ENCODE data around the gene TMEM132D.

The TMEM132D gene

DNA sequence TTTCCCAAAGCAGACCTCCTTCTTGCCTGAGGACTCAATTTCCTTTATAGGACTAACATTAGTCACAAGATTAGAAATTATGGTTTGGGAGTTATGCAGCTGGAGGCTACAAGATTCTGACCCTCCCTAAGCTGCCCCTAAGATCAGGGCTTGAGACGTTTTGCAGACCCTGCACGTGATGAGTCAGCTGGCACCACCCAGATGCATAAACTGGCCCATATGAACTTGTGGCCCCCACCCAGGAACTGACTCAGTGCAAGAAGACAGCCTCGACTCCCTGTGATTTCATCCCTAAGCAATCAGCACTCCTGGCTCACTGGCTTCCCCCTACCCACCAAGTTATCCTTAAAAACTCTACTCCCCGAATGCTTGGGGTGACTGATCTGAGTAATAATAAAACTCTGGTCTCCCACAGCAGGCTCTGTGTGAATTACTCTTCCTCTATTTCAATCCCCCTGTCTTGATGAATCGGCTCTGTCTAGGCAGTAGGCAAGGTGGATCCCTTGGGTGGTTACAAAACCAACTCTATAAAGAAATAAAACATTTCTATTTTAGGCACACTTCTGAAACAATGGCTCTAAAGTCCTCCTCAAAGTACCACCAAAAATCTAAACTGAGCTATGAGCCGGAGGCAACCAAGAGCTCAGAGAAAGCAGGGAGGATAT, 233.4 kb downstream of the TMEM132D start (continued):
- TF ChIP-seq, protein P1, sequence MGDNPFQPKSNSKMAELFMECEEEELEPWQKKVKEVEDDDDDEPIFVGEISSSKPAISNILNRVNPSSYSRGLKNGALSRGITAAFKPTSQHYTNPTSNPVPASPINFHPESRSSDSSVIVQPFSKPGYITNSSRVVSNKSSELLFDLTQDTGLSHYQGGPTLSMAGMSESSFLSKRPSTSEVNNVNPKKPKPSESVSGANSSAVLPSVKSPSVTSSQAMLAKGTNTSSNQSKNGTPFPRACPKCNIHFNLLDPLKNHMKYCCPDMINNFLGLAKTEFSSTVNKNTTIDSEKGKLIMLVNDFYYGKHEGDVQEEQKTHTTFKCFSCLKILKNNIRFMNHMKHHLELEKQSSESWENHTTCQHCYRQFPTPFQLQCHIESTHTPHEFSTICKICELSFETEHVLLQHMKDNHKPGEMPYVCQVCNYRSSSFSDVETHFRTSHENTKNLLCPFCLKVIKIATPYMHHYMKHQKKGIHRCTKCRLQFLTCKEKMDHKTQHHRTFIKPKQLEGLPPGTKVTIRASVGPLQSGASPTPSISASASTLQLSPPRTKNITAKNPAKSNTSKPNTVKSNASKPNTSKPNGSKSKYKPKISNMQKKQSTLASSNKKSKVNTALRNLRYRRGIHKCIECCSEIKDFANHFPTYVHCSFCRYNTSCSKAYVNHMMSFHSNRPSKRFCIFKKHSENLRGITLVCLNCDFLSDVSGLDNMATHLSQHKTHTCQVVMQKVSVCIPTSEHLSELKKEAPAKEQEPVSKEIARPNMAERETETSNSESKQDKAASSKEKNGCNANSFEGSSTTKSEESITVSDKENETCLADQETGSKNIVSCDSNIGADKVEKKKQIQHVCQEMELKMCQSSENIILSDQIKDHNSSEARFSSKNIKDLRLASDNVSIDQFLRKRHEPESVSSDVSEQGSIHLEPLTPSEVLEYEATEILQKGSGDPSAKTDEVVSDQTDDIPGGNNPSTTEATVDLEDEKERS (tag by site-specific recombination; IDR thresholded peaks at IDR 0.05) = no peak
- no peak for TF ChIP-seq ZNF624 (tag by site-specific recombination; IDR thresholded peaks at IDR 0.05)
- TF ChIP-seq ZNF843 (tag by site-specific recombination; IDR thresholded peaks at IDR 0.05) = no peak

DNA sequence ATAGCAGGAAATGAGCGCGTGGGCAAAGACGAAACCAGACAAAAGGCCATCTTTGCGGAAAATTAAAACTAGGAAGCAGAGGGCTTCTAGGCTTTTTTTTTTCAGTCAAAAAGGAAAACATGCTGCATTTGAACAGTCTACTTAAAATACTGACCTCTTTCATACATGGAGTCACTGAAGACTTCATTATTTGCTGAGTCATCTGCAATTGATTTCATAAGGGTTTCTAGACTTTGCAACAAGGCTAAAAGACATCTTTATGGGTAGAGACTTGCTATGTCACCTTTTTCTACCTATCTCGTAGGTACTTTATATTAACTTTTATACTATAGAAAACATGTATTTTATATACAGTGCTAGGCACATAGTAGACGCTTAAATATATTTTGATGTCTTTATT, 238.4 kb downstream of the TMEM132D start:
- POLR2A ChIA-PET = no interaction called here

DNA sequence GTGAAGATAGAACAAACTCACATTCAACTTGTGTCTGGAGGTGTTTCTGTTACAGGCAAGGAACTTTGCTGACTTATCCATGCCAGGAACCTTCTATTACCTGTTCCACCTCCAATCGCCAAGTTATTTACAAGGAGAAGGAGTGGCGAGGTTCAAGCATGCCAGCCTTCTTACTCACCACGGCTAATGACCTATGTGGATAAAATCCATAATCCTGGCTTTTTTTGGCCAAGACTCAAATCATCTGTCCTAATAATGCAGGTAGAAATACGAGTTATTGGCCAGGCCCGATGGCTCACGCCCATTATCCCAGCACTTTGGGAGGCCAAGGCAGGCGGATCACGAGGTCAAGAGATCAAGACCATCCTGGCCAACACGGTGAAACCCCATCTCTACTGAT, 241.6 kb downstream of the TMEM132D start:
- H3K36me3 ChIP-seq (ENCODE audit: control insufficient read depth in 2 of 2, insufficient read depth in 1 of 2, low read length in 2 of 2) = no peaks in the 10 kb centered on the region
- ChIA-PET POLR2A (no interaction called here), CTCF (no interaction called here)
- H3K9me3 ChIP-seq (ENCODE audit: control insufficient read depth, insufficient read depth, low read depth, low read length) = no peaks in the 10 kb centered on the region
- no peak overlapping the region for H3K4me3 ChIP-seq (ENCODE audit: low read depth, low read length)
- no peaks in the 10 kb centered on the region for H3K4me1 ChIP-seq (ENCODE audit: control insufficient read depth, insufficient read depth, low read length)
- H3K27ac ChIP-seq (ENCODE audit: extremely low read depth, low read depth, low read length) = no peak overlapping the region
- TF ChIP-seq, protein P2, sequence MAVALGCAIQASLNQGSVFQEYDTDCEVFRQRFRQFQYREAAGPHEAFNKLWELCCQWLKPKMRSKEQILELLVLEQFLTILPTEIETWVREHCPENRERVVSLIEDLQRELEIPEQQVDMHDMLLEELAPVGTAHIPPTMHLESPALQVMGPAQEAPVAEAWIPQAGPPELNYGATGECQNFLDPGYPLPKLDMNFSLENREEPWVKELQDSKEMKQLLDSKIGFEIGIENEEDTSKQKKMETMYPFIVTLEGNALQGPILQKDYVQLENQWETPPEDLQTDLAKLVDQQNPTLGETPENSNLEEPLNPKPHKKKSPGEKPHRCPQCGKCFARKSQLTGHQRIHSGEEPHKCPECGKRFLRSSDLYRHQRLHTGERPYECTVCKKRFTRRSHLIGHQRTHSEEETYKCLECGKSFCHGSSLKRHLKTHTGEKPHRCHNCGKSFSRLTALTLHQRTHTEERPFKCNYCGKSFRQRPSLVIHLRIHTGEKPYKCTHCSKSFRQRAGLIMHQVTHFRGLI (tag by site-specific recombination; IDR thresholded peaks at IDR 0.05) = no peak
- no peak for TF ChIP-seq GLIS2 (tag by site-specific recombination; IDR thresholded peaks at IDR 0.05)
- no peak for TF ChIP-seq ZNF521 (tag by site-specific recombination; IDR thresholded peaks at IDR 0.05)
- TF ChIP-seq GLI4 (tag by site-specific recombination; IDR thresholded peaks at IDR 0.05) = no peak
- no peak for TF ChIP-seq ZBTB17 (tag by site-specific recombination; IDR thresholded peaks at IDR 0.05)
- TF ChIP-seq ZNF274 (IDR thresholded peaks at IDR 0.05; ENCODE audit: low read length) = no peak
- TF ChIP-seq ZNF274 (tag by site-specific recombination; IDR thresholded peaks at IDR 0.05; ENCODE audit: borderline replicate concordance) = no peak
- TF ChIP-seq, protein P3, sequence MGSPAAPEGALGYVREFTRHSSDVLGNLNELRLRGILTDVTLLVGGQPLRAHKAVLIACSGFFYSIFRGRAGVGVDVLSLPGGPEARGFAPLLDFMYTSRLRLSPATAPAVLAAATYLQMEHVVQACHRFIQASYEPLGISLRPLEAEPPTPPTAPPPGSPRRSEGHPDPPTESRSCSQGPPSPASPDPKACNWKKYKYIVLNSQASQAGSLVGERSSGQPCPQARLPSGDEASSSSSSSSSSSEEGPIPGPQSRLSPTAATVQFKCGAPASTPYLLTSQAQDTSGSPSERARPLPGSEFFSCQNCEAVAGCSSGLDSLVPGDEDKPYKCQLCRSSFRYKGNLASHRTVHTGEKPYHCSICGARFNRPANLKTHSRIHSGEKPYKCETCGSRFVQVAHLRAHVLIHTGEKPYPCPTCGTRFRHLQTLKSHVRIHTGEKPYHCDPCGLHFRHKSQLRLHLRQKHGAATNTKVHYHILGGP (tag by site-specific recombination; IDR thresholded peaks at IDR 0.05) = no peak
- TF ChIP-seq ZNF843 (tag by site-specific recombination; IDR thresholded peaks at IDR 0.05) = no peak
- no peak for TF ChIP-seq SALL2 (tag by site-specific recombination; IDR thresholded peaks at IDR 0.05; ENCODE audit: borderline replicate concordance)

More for the DNA sequence above, 238.4 kb downstream of the TMEM132D start:
- Histone ChIP-seq H3K4me1 (ENCODE audit: control insufficient read depth, insufficient read depth, low read length) (no peaks in the 10 kb centered on the region), H3K9me3 (ENCODE audit: control insufficient read depth, insufficient read depth, low read depth, low read length) (no peaks in the 10 kb centered on the region), H3K4me3 (ENCODE audit: low read depth, low read length) (no peak overlapping the region), H3K27ac (ENCODE audit: extremely low read depth, low read depth, low read length) (no peak overlapping the region), H3K36me3 (ENCODE audit: control insufficient read depth in 2 of 2, insufficient read depth in 1 of 2, low read length in 2 of 2) (no peaks in the 10 kb centered on the region)
- CTCF ChIA-PET = interaction anchor here (0.6 kb wide), 1 partner anchor 338 kb away, joined by 3 read pairs; no protein-coding TSS in a partner anchor
- TF ChIP-seq ZNF23 (tag by site-specific recombination; IDR thresholded peaks at IDR 0.05; ENCODE audit: borderline replicate concordance) = no peak
- TF ChIP-seq, protein P4, sequence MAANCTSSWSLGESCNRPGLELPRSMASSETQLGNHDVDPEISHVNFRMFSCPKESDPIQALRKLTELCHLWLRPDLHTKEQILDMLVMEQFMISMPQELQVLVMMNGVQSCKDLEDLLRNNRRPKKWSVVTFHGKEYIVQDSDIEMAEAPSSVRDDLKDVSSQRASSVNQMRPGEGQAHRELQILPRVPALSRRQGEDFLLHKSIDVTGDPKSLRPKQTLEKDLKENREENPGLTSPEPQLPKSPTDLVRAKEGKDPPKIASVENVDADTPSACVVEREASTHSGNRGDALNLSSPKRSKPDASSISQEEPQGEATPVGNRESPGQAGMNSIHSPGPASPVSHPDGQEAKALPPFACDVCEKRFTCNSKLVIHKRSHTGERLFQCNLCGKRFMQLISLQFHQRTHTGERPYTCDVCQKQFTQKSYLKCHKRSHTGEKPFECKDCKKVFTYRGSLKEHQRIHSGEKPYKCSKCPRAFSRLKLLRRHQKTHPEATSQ (tag by site-specific recombination; IDR thresholded peaks at IDR 0.05) = no peak
- no peak for TF ChIP-seq ZNF19 (tag by site-specific recombination; IDR thresholded peaks at IDR 0.05; ENCODE audit: low read depth)
- TF ChIP-seq, protein P5, sequence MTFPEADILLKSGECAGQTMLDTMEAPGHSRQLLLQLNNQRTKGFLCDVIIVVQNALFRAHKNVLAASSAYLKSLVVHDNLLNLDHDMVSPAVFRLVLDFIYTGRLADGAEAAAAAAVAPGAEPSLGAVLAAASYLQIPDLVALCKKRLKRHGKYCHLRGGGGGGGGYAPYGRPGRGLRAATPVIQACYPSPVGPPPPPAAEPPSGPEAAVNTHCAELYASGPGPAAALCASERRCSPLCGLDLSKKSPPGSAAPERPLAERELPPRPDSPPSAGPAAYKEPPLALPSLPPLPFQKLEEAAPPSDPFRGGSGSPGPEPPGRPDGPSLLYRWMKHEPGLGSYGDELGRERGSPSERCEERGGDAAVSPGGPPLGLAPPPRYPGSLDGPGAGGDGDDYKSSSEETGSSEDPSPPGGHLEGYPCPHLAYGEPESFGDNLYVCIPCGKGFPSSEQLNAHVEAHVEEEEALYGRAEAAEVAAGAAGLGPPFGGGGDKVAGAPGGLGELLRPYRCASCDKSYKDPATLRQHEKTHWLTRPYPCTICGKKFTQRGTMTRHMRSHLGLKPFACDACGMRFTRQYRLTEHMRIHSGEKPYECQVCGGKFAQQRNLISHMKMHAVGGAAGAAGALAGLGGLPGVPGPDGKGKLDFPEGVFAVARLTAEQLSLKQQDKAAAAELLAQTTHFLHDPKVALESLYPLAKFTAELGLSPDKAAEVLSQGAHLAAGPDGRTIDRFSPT (tag by site-specific recombination; IDR thresholded peaks at IDR 0.05) = no peak
- TF ChIP-seq, protein P6, sequence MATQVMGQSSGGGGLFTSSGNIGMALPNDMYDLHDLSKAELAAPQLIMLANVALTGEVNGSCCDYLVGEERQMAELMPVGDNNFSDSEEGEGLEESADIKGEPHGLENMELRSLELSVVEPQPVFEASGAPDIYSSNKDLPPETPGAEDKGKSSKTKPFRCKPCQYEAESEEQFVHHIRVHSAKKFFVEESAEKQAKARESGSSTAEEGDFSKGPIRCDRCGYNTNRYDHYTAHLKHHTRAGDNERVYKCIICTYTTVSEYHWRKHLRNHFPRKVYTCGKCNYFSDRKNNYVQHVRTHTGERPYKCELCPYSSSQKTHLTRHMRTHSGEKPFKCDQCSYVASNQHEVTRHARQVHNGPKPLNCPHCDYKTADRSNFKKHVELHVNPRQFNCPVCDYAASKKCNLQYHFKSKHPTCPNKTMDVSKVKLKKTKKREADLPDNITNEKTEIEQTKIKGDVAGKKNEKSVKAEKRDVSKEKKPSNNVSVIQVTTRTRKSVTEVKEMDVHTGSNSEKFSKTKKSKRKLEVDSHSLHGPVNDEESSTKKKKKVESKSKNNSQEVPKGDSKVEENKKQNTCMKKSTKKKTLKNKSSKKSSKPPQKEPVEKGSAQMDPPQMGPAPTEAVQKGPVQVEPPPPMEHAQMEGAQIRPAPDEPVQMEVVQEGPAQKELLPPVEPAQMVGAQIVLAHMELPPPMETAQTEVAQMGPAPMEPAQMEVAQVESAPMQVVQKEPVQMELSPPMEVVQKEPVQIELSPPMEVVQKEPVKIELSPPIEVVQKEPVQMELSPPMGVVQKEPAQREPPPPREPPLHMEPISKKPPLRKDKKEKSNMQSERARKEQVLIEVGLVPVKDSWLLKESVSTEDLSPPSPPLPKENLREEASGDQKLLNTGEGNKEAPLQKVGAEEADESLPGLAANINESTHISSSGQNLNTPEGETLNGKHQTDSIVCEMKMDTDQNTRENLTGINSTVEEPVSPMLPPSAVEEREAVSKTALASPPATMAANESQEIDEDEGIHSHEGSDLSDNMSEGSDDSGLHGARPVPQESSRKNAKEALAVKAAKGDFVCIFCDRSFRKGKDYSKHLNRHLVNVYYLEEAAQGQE (tag by site-specific recombination; IDR thresholded peaks at IDR 0.05) = no peak
- no peak for TF ChIP-seq SP3 (tag by site-specific recombination; IDR thresholded peaks at IDR 0.05)

Data from HEK293 (cell line).